H1 (cell line): Measurements from ENCODE around the gene NTRK2. TPM values are rescaled to one million over a fixed set of nuclear protein-coding genes. Genes with fewer than 3 reads are reported as not detected.

ENCODE experiments used
- CTCF ChIA-PET: fragments of 300-600 bp; sonication (Branson Sonifier 250); formaldehyde crosslinking; loops from one replicate; lab custom pipeline; 2021; ENCODE audit not compliant: partially characterized antibody; lab: Charles Lee
- POLR2A ChIA-PET: fragments of 300-600 bp; sonication (Branson Sonifier 250); formaldehyde crosslinking; loops from one replicate; lab custom pipeline; 2021; ENCODE audit warnings: inconsistent platforms; ENCODE audit not compliant: partially characterized antibody; lab: Charles Lee
- DNase-seq, 2 experiments: peaks; one replicate each; pipeline versions ENCODE4 v3.0.0 to v3.0.0-alpha.2; 2010 to 2022; ENCODE audit warnings: low spot score in 2 of 2, low read depth in 1 of 2, mixed read lengths in 1 of 2
- FAIRE-seq: peaks from 2 replicates; lab custom pipeline; 2011; peaks lifted over from hg19 to GRCh38; lab: Jason Lieb, UNC
- H2AFZ ChIP-seq: 2 replicates; pipeline ENCODE4 v1.8.1; 2012; ENCODE audit warnings: low read length, inconsistent platforms
- H2AK5ac ChIP-seq: 2 replicates; pipeline ENCODE4 v1.6.1; 2013; ENCODE audit warnings: low read depth, low read length
- H2BK120ac ChIP-seq: replicated peaks from 2 replicates; pipeline ENCODE3; 2013; ENCODE audit warnings: low read depth, low read length, inconsistent platforms
- H2BK12ac ChIP-seq: 2 replicates; pipeline ENCODE4 v1.6.1; 2013; ENCODE audit warnings: low read depth, low read length
- H2BK15ac ChIP-seq: 2 replicates; pipeline ENCODE4 v1.6.1; 2013; ENCODE audit warnings: low read length
- H2BK20ac ChIP-seq: 2 replicates; pipeline ENCODE4 v1.6.1; 2013; ENCODE audit warnings: low read length
- H2BK5ac ChIP-seq: 2 replicates; pipeline ENCODE4 v1.6.1; 2013; ENCODE audit warnings: low read depth, low read length
- H3K14ac ChIP-seq: 2 replicates; pipeline ENCODE4 v1.6.1; 2013; ENCODE audit warnings: inconsistent platforms; ENCODE audit not compliant: insufficient read length
- H3K18ac ChIP-seq: 2 replicates; pipeline ENCODE4 v1.6.1; 2013; ENCODE audit warnings: low read length; ENCODE audit errors: extremely low read depth
- H3K23ac ChIP-seq: 2 replicates; pipeline ENCODE4 v1.6.1; 2013; ENCODE audit warnings: inconsistent platforms; ENCODE audit not compliant: insufficient read length
- H3K23me2 ChIP-seq: 2 replicates; pipeline ENCODE4 v1.6.1; 2013; ENCODE audit warnings: low read depth, low read length
- H3K27ac ChIP-seq: 2 replicates; pipeline ENCODE4 v1.6.1; 2011; ENCODE audit warnings: low read depth, low read length, inconsistent platforms
- H3K27me3 ChIP-seq, 4 experiments: replicated peaks in 1 of 4; 1 replicate in 1 of 4; 2 replicates in 3 of 4; pipeline versions ENCODE4 v1.6.1 to v1.8.1; 2011 to 2013; ENCODE audit warnings: low read length in 3 of 4, mild to moderate bottlenecking in 3 of 4, inconsistent platforms in 2 of 4, mixed read lengths in 2 of 4, moderate library complexity in 1 of 4; ENCODE audit not compliant: control insufficient read depth in 3 of 4, insufficient read depth in 3 of 4; ENCODE audit errors: extremely low read depth in 1 of 4
- H3K36me3 ChIP-seq, 4 experiments: 2 replicates each; pipeline versions ENCODE4 v1.6.1 to v1.8.1; 2011 to 2013; ENCODE audit warnings: mild to moderate bottlenecking in 4 of 4, low read length in 3 of 4, moderate library complexity in 2 of 4, control low read depth in 1 of 4, inconsistent platforms in 1 of 4; ENCODE audit not compliant: insufficient read depth in 4 of 4, control insufficient read depth in 2 of 4
- H3K4ac ChIP-seq: replicated peaks from 2 replicates; pipeline ENCODE3; 2013; ENCODE audit warnings: low read length, low read depth, mixed read lengths, inconsistent platforms; ENCODE audit not compliant: insufficient read length
- H3K4me1 ChIP-seq, 4 experiments: replicated peaks in 1 of 4; 1 replicate in 1 of 4; 2 replicates in 3 of 4; pipeline versions ENCODE4 v1.6.1 to v1.8.1; 2011 to 2013; ENCODE audit warnings: low read length in 3 of 4, inconsistent platforms in 2 of 4, mixed read lengths in 1 of 4; ENCODE audit not compliant: insufficient read depth in 4 of 4, control insufficient read depth in 3 of 4
- H3K4me2 ChIP-seq, 2 experiments: 2 replicates each; pipeline versions ENCODE4 v1.6.1 to v1.8.1; 2011 to 2013; ENCODE audit warnings: low read depth in 2 of 2, low read length in 2 of 2, control low read depth in 1 of 2, inconsistent platforms in 1 of 2, mild to moderate bottlenecking in 1 of 2; ENCODE audit not compliant: insufficient read depth in 1 of 2
- H3K4me3 ChIP-seq, 4 experiments: fragments of 200-600, 300-600 bp in 1 of 4; sonication (generic), shearing (Covaris generic), sonication (Bioruptor Twin) in 1 of 4; 2 replicates each; pipeline versions ENCODE4 v1.5.1 to v1.8.1; 2011 to 2016; ENCODE audit warnings: low read length in 4 of 4, low read depth in 3 of 4, control low read depth in 2 of 4, inconsistent platforms in 2 of 4, mild to moderate bottlenecking in 2 of 4, mixed read lengths in 1 of 4, moderate library complexity in 1 of 4; ENCODE audit not compliant: insufficient read depth in 2 of 4; ENCODE audit errors: extremely low read depth in 1 of 4
- H3K56ac ChIP-seq: replicated peaks from 2 replicates; pipeline ENCODE3; 2013; ENCODE audit warnings: low read depth, mild to moderate bottlenecking, mixed read lengths, low read length, inconsistent platforms; ENCODE audit not compliant: insufficient read length
- H3K79me1 ChIP-seq: 2 replicates; pipeline ENCODE4 v1.6.1; 2013; ENCODE audit warnings: low read depth, low read length, control low read depth
- H3K79me2 ChIP-seq, 2 experiments: 2 replicates each; pipeline versions ENCODE4 v1.6.1 to v1.8.1; 2012 to 2013; ENCODE audit warnings: low read length in 2 of 2, mild to moderate bottlenecking in 2 of 2, inconsistent platforms in 1 of 2; ENCODE audit not compliant: insufficient read depth in 2 of 2, control insufficient read depth in 1 of 2
- H3K9ac ChIP-seq, 4 experiments: replicated peaks in 1 of 4; 1 replicate in 1 of 4; 2 replicates in 3 of 4; pipeline versions ENCODE4 v1.6.1 to v1.8.1; 2011 to 2013; ENCODE audit warnings: low read depth in 3 of 4, low read length in 3 of 4, control low read depth in 2 of 4, mild to moderate bottlenecking in 2 of 4, moderate library complexity in 2 of 4, inconsistent platforms in 1 of 4; ENCODE audit errors: extremely low read depth in 1 of 4
- H3K9me3 ChIP-seq, 2 experiments: 2 replicates each; pipeline versions ENCODE4 v1.6.1 to v1.8.1; 2012 to 2013; ENCODE audit warnings: mild to moderate bottlenecking in 2 of 2, moderate library complexity in 2 of 2, control low read depth in 1 of 2, inconsistent platforms in 1 of 2, low read depth in 1 of 2, low read length in 1 of 2, mixed read lengths in 1 of 2; ENCODE audit not compliant: insufficient read depth in 2 of 2
- H4K20me1 ChIP-seq, 2 experiments: replicated peaks in 1 of 2; 2 replicates each; pipeline versions ENCODE3 to v1.8.1; 2011 to 2013; ENCODE audit warnings: inconsistent platforms in 2 of 2, low read length in 2 of 2, mild to moderate bottlenecking in 1 of 2; ENCODE audit not compliant: insufficient read depth in 2 of 2, control insufficient read depth in 1 of 2
- H4K5ac ChIP-seq: 2 replicates; pipeline ENCODE4 v1.6.1; 2013; ENCODE audit warnings: low read length, low read depth, mixed read lengths, inconsistent platforms; ENCODE audit not compliant: insufficient read length
- H4K8ac ChIP-seq: 2 replicates; pipeline ENCODE4 v1.8.0; 2013; ENCODE audit warnings: mild to moderate bottlenecking, moderate library complexity, low read length, inconsistent platforms; ENCODE audit not compliant: insufficient read depth; ENCODE audit errors: extremely low read depth
- H4K91ac ChIP-seq: replicated peaks from 2 replicates; pipeline ENCODE3; 2013; ENCODE audit warnings: low read length, mixed read lengths, inconsistent platforms; ENCODE audit not compliant: insufficient read length
- EGR1 ChIP-seq: IDR thresholded peaks from 2 replicates; pipeline ENCODE4 v1.6.1; 2011; ENCODE audit warnings: low read depth, low read length, borderline replicate concordance
- EP300 ChIP-seq, 2 experiments: IDR thresholded peaks; 1 replicate in 1 of 2; 2 replicates in 1 of 2; pipeline ENCODE4 v1.6.1; 2011 to 2012; ENCODE audit warnings: low read depth in 2 of 2, low read length in 2 of 2, mild to moderate bottlenecking in 2 of 2, borderline replicate concordance in 1 of 2, inconsistent platforms in 1 of 2, moderate library complexity in 1 of 2
- FOSL1 ChIP-seq: IDR thresholded peaks from 2 replicates; pipeline ENCODE4 v1.6.1; 2011; ENCODE audit warnings: mild to moderate bottlenecking, low read depth, low read length, moderate library complexity; ENCODE audit not compliant: insufficient read depth
- HDAC2 ChIP-seq, 2 experiments: fragments of 300-600 bp in 1 of 2; sonication (generic) in 1 of 2; IDR thresholded peaks; 2 replicates each; pipeline ENCODE4 v1.6.1; 2011 to 2012; ENCODE audit warnings: low read depth in 2 of 2, low read length in 2 of 2, mild to moderate bottlenecking in 2 of 2, moderate library complexity in 2 of 2, borderline replicate concordance in 1 of 2, inconsistent platforms in 1 of 2
- POLR2A ChIP-seq, 2 experiments: IDR thresholded peaks; 1 replicate in 1 of 2; 2 replicates in 1 of 2; pipeline ENCODE4 v1.6.1; 2011; ENCODE audit warnings: low read depth in 2 of 2, low read length in 2 of 2, mild to moderate bottlenecking in 2 of 2; ENCODE audit errors: control extremely low read depth in 1 of 2
- POLR2AphosphoS5 ChIP-seq: IDR thresholded peaks from 2 replicates; pipeline ENCODE4 v1.6.1; 2011; ENCODE audit warnings: low read depth, low read length
- SAP30 ChIP-seq: fragments of 300-600 bp; sonication (generic); IDR thresholded peaks from 2 replicates; pipeline ENCODE4 v1.7.1; 2012; ENCODE audit warnings: low read length, moderate library complexity, mild to moderate bottlenecking, inconsistent platforms; ENCODE audit not compliant: insufficient read depth, insufficient replicate concordance
- SIRT6 ChIP-seq: IDR thresholded peaks from one replicate; pipeline ENCODE4 v1.7.1; 2012; ENCODE audit warnings: low read length, inconsistent platforms
- SIX5 ChIP-seq: IDR thresholded peaks from 2 replicates; pipeline ENCODE4 v1.6.1; 2011; ENCODE audit warnings: mild to moderate bottlenecking, low read depth, low read length
- TBP ChIP-seq: IDR thresholded peaks from 2 replicates; pipeline ENCODE4 v1.6.1; 2011; ENCODE audit warnings: low read depth, low read length, improper control_type of control experiment
- ZNF274 ChIP-seq: IDR thresholded peaks from 2 replicates; pipeline ENCODE4 v1.7.0; 2012; ENCODE audit warnings: low read length, borderline replicate concordance; ENCODE audit errors: extremely low read depth
- WGBS, 2 experiments: shearing (Covaris generic) in 1 of 2; methylation state at CpG; one replicate each; pipeline versions ENCODE4 v1.1.6 to v1.1.7; 2013 to 2015; ENCODE audit warnings: low lambda C conversion rate in 2 of 2, mixed read lengths in 2 of 2, inconsistent platforms in 1 of 2, low coverage in 1 of 2, missing lambda C conversion rate in 1 of 2; ENCODE audit not compliant: insufficient replicate concordance in 2 of 2, insufficient coverage in 1 of 2, insufficient read length in 1 of 2; ENCODE audit errors: extremely low coverage in 1 of 2, missing lambda C conversion rate in 1 of 2; 5-methylcytosine and 5-hydroxymethylcytosine counted together
- polyA plus RNA-seq, 7 experiments: library from polyadenylated mRNA; depleted of rRNA in 3 of 7; stranded (reverse) in 5 of 7; unstranded in 2 of 7; fragments of >200 nt in 5 of 7; fragments of 200-250 nt in 2 of 7; gene quantifications; 1 replicate in 5 of 7; 2 replicates in 1 of 7; 4 replicates in 1 of 7; pipeline versions ENCODE4 v1.2.1 to v1.2.3, GENCODE V29; 2011 to 2013; ENCODE audit warnings: missing spikeins in 2 of 7, mixed read lengths in 2 of 7
- total RNA-seq: library from RNA; stranded (reverse); fragmentation: NEBNext Ultra II Directional; extraction: Animal tissue kit (Norgen Biotek cat#: 25700); gene quantifications from 2 replicates; pipeline ENCODE4 v1.2.1, GENCODE V29; 2021

The NTRK2 gene
- total and polyA plus RNA-seq, 2 of the 8 experiments (the other 6 are each of a cell fraction or from before 2014, with no cell fraction given) = 0.03 to 0.04 TPM

- no peaks in the 10 kb centered on the region for H3K79me1 ChIP-seq
- CTCF ChIA-PET = interaction anchor here (0.5 to 1.0 kb wide), 3 partner anchors 33 to 716 kb away, joined by 3 to 4 read pairs (median 3); no protein-coding TSS in a partner anchor
- POLR2A ChIA-PET = no interaction called here
- H3K36me3 ChIP-seq = no peaks in the 10 kb centered on the region
- H3K9ac ChIP-seq = no peak overlapping the region
- H2BK12ac ChIP-seq = no peak overlapping the region
- no peak overlapping the region for H2AK5ac ChIP-seq
- no peaks in the 10 kb centered on the region for H3K9me3 ChIP-seq
- 86% methylated on average over 1 of the region's 1 CpG; no CpG with 5 or more reads in 1 of the 2 experiments for WGBS, 2 experiments
- no peak overlapping the region for H2BK15ac ChIP-seq
- no peak overlapping the region for H4K8ac ChIP-seq
- no peak overlapping the region for H3K4ac ChIP-seq
- no peaks in the 10 kb centered on the region for H3K23me2 ChIP-seq
- no peak overlapping the region for H2BK5ac ChIP-seq
- H3K4me1 ChIP-seq = no peaks in the 10 kb centered on the region
- H3K79me2 ChIP-seq = no peaks in the 10 kb centered on the region
- no peak overlapping the region for H3K23ac ChIP-seq
- H3K18ac ChIP-seq = no peak overlapping the region
- H3K4me3 ChIP-seq = no peak overlapping the region
- no peak overlapping the region for H2AFZ ChIP-seq
- no peak for TF ChIP-seq EGR1
- TF ChIP-seq ZNF274 = no peak
- TF ChIP-seq HDAC2 (IDR thresholded peaks at IDR 0.05; ENCODE audit: borderline replicate concordance in 1 of 2, low read depth in 2 of 2, low read length in 2 of 2) = no peak
- TF ChIP-seq EP300 (IDR thresholded peaks at IDR 0.05; ENCODE audit: borderline replicate concordance in 1 of 2, low read depth in 2 of 2, low read length in 2 of 2) = no peak
- no peak for TF ChIP-seq TBP
- no peak for TF ChIP-seq SIRT6
- no peak for TF ChIP-seq SAP30
- no peak for TF ChIP-seq POLR2A (IDR thresholded peaks at IDR 0.05; ENCODE audit: control extremely low read depth in 1 of 2, low read depth in 2 of 2, low read length in 2 of 2)
- no peak for TF ChIP-seq SIX5
- TF ChIP-seq POLR2AphosphoS5 = no peak
- TF ChIP-seq FOSL1 = no peak
- no peak overlapping the region for H3K27ac ChIP-seq
- DNase-seq (no peak), FAIRE-seq (no peak)
- no peaks in the 10 kb centered on the region for H4K20me1 ChIP-seq
- no peak overlapping the region for H4K5ac ChIP-seq
- no peak overlapping the region for H4K91ac ChIP-seq
- no peak overlapping the region for H3K4me2 ChIP-seq
- H3K27me3 ChIP-seq = no peaks in the 10 kb centered on the region
- no peak overlapping the region for H3K14ac ChIP-seq
- no peak overlapping the region for H2BK120ac ChIP-seq
- H2BK20ac ChIP-seq = no peak overlapping the region
- no peak overlapping the region for H3K56ac ChIP-seq
Observed at GRCh38 chr9:85030316-85030715, 360.8 kb downstream of the NTRK2 start.
